Measurements from ENCODE around the gene TINCR.

DNA sequence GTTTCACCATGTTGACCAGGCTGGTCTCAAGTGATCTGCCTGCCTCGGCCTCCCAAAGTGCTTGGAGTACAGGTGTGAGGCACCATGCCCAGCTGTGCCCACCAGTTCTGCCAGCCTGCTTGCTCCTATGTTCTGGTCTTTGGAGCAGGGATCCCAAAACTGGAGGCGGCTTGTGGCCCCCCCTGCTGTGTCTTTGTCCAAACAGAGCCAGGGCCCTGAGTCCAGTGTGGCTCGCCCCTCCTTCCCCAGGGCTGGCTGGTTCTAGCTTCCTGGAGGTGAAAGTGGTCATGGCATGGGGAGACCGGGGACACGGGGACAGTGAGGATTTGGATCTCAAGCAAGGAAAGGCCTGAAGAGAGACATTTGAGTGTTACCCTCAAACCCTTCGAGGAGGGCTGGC, 11.5 kb upstream of the TINCR start:
- TF ChIP-seq, protein P1, sequence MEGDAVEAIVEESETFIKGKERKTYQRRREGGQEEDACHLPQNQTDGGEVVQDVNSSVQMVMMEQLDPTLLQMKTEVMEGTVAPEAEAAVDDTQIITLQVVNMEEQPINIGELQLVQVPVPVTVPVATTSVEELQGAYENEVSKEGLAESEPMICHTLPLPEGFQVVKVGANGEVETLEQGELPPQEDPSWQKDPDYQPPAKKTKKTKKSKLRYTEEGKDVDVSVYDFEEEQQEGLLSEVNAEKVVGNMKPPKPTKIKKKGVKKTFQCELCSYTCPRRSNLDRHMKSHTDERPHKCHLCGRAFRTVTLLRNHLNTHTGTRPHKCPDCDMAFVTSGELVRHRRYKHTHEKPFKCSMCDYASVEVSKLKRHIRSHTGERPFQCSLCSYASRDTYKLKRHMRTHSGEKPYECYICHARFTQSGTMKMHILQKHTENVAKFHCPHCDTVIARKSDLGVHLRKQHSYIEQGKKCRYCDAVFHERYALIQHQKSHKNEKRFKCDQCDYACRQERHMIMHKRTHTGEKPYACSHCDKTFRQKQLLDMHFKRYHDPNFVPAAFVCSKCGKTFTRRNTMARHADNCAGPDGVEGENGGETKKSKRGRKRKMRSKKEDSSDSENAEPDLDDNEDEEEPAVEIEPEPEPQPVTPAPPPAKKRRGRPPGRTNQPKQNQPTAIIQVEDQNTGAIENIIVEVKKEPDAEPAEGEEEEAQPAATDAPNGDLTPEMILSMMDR (IDR thresholded peaks at IDR 0.05) = no peak
- no peak for TF ChIP-seq EP300 (IDR thresholded peaks at IDR 0.05; ENCODE audit: borderline replicate concordance in 1 of 2, low read depth in 1 of 2, low read length in 1 of 2)
- TF ChIP-seq EZH2phosphoT487 (IDR thresholded peaks at IDR 0.05; ENCODE audit: borderline replicate concordance, low read depth) = no peak
- TF ChIP-seq RFX5 (IDR thresholded peaks at IDR 0.05; ENCODE audit: low read length) = no peak
- TF ChIP-seq YY1 (IDR thresholded peaks at IDR 0.05; ENCODE audit: low read depth) = no peak
- TF ChIP-seq ELF1 (IDR thresholded peaks at IDR 0.05) = no peak
- TF ChIP-seq POLR2AphosphoS5 (IDR thresholded peaks at IDR 0.05; ENCODE audit: low read depth, low read length) = no peak
- TF ChIP-seq RAD21 (IDR thresholded peaks at IDR 0.05; ENCODE audit: low read length) = no peak
- TF ChIP-seq FOSL2 (IDR thresholded peaks at IDR 0.05; ENCODE audit: borderline replicate concordance, low read depth) = no peak
- TF ChIP-seq JUND (IDR thresholded peaks at IDR 0.05) = no peak
- no peak for TF ChIP-seq GABPA (IDR thresholded peaks at IDR 0.05; ENCODE audit: low read depth)
